NCI-H69 (cell line): Measurements from ENCODE around the gene SIRPB2.
A peak's percentile ranks its signal among the peaks of the same experiment; 100 is the strongest.

ENCODE experiments used
- DNase-seq: peaks from one replicate; lab custom pipeline; 2025; lab: John Stamatoyannopoulos, UW

The SIRPB2 gene

GRCh38 chr20:1471242-1471641 lies 20.0 kb downstream of the SIRPB2 start:
- DNase-seq: no peak

- DNase-seq: peak; percentile 82
These were observed 21.2 kb downstream of the SIRPB2 start for GRCh38 chr20:1469925-1470571.

- no peak for DNase-seq
These were observed 21.8 kb downstream of the SIRPB2 start for GRCh38 chr20:1469306-1469905.

- DNase-seq: no peak
These were observed 23.0 kb downstream of the SIRPB2 start for GRCh38 chr20:1468117-1468624.

- DNase-seq: peak; percentile 62
These were observed 23.7 kb downstream of the SIRPB2 start for GRCh38 chr20:1467355-1468116.

- no peak for DNase-seq
These were observed 24.2 kb downstream of the SIRPB2 start for GRCh38 chr20:1467082-1467354.

GRCh38 chr20:1466211-1467081 lies 24.8 kb downstream of the SIRPB2 start, which contains the start of gene NSFL1C:
TSS of gene NSFL1C (minus strand) at chr20:1466849. CDS start at chr20:1466824, 25 bp downstream.
- peak; percentile 97 for DNase-seq

GRCh38 chr20:1465470-1466210 lies 25.6 kb downstream of the SIRPB2 start:
- peak; percentile 28 for DNase-seq

- DNase-seq: no peak
These were observed 27.1 kb downstream of the SIRPB2 start for GRCh38 chr20:1463971-1464570.

- DNase-seq: peak; percentile 6
These were observed 28.4 kb downstream of the SIRPB2 start for GRCh38 chr20:1462834-1463233.

GRCh38 chr20:1462001-1462400 lies 29.2 kb downstream of the SIRPB2 start:
- no peak for DNase-seq

- DNase-seq: no peak
These were observed 30.9 kb downstream of the SIRPB2 start for GRCh38 chr20:1460275-1460674.

- DNase-seq: no peak
These were observed 33.2 kb downstream of the SIRPB2 start for GRCh38 chr20:1457992-1458391.

- DNase-seq: no peak
These were observed 34.9 kb downstream of the SIRPB2 start for GRCh38 chr20:1456300-1456699.

GRCh38 chr20:1450926-1451491 lies 40.2 kb downstream of the SIRPB2 start:
- no peak for DNase-seq

GRCh38 chr20:1449370-1449769 lies 41.9 kb downstream of the SIRPB2 start:
- no peak for DNase-seq

- DNase-seq: no peak
These were observed 43.1 kb downstream of the SIRPB2 start for GRCh38 chr20:1448081-1448620.

GRCh38 chr20:1446536-1446935 lies 44.7 kb downstream of the SIRPB2 start:
- DNase-seq: no peak

GRCh38 chr20:1443085-1443484 lies 48.1 kb downstream of the SIRPB2 start:
- DNase-seq: no peak

GRCh38 chr20:1442304-1442703 lies 48.9 kb downstream of the SIRPB2 start:
- no peak for DNase-seq
